H9 (cell line): ENCODE measurements around the gene FASTKD1. TPM values are rescaled to one million over a fixed set of nuclear protein-coding genes. Genes with fewer than 3 reads are reported as not detected.
A peak's percentile ranks its signal among the peaks of the same experiment; 100 is the strongest.

ENCODE experiments used
- DNase-seq: peaks from one replicate; pipeline ENCODE4 v3.0.0-alpha.2; 2017
- H2AFZ ChIP-seq: one replicate; pipeline ENCODE4 v1.6.1; 2013; ENCODE audit warnings: mild to moderate bottlenecking, low read length, control low read depth, moderate library complexity
- H2AK5ac ChIP-seq: 2 replicates; pipeline ENCODE4 v1.6.1; 2013; ENCODE audit warnings: low read length, control low read depth, mixed read lengths; ENCODE audit not compliant: insufficient read length
- H2BK120ac ChIP-seq: one replicate; pipeline ENCODE4 v1.6.1; 2013; ENCODE audit warnings: low read depth, mild to moderate bottlenecking, low read length, control low read depth, inconsistent platforms; ENCODE audit not compliant: poor library complexity, severe bottlenecking
- H2BK12ac ChIP-seq: 2 replicates; pipeline ENCODE4 v1.6.1; 2013; ENCODE audit warnings: low read length, control low read depth, mixed read lengths, low read depth; ENCODE audit not compliant: insufficient read length
- H2BK15ac ChIP-seq: 2 replicates; pipeline ENCODE4 v1.6.1; 2013; ENCODE audit warnings: low read depth, low read length, control low read depth
- H2BK20ac ChIP-seq: one replicate; pipeline ENCODE4 v1.6.1; 2013; ENCODE audit warnings: low read depth, mild to moderate bottlenecking, low read length, control low read depth, inconsistent platforms; ENCODE audit not compliant: poor library complexity, severe bottlenecking
- H2BK5ac ChIP-seq: 2 replicates; pipeline ENCODE4 v1.6.1; 2013; ENCODE audit warnings: low read length, control low read depth, mixed read lengths; ENCODE audit not compliant: insufficient read length
- H3K14ac ChIP-seq: 2 replicates; pipeline ENCODE4 v1.6.1; 2013; ENCODE audit warnings: low read length, control low read depth; ENCODE audit not compliant: insufficient read depth
- H3K18ac ChIP-seq: 2 replicates; pipeline ENCODE4 v1.6.1; 2013; ENCODE audit warnings: low read depth, mild to moderate bottlenecking, mixed read lengths, low read length, control low read depth; ENCODE audit not compliant: insufficient read length
- H3K23ac ChIP-seq: 2 replicates; pipeline ENCODE4 v1.6.1; 2013; ENCODE audit warnings: low read length, control low read depth, mixed read lengths, low read depth; ENCODE audit not compliant: insufficient read length
- H3K23me2 ChIP-seq: 2 replicates; pipeline ENCODE4 v1.6.1; 2013; ENCODE audit warnings: low read depth, mild to moderate bottlenecking, mixed read lengths, low read length, control low read depth; ENCODE audit not compliant: insufficient read length, poor library complexity, severe bottlenecking
- H3K27ac ChIP-seq: 2 replicates; pipeline ENCODE4 v1.5.1; 2013; ENCODE audit warnings: low read length, control low read depth, mixed read lengths, low read depth; ENCODE audit not compliant: insufficient read length
- H3K27me3 ChIP-seq: 2 replicates; pipeline ENCODE4 v1.6.1; 2013; ENCODE audit warnings: low read length, control low read depth, inconsistent platforms; ENCODE audit not compliant: insufficient read depth
- H3K4ac ChIP-seq: 2 replicates; pipeline ENCODE4 v1.6.1; 2013; ENCODE audit warnings: low read depth, mild to moderate bottlenecking, control low read depth, inconsistent platforms, low read length, moderate library complexity
- H3K4me1 ChIP-seq: 2 replicates; pipeline ENCODE4 v1.6.1; 2013; ENCODE audit warnings: low read length, control low read depth, inconsistent platforms; ENCODE audit not compliant: insufficient read depth
- H3K4me2 ChIP-seq: 2 replicates; pipeline ENCODE4 v1.6.1; 2013; ENCODE audit warnings: low read length, control low read depth, mixed read lengths; ENCODE audit not compliant: insufficient read length, insufficient read depth
- H3K56ac ChIP-seq: 2 replicates; pipeline ENCODE4 v1.6.1; 2013; ENCODE audit warnings: low read depth, mild to moderate bottlenecking, mixed read lengths, low read length, control low read depth; ENCODE audit not compliant: insufficient read length
- H3K79me1 ChIP-seq: 2 replicates; pipeline ENCODE4 v1.6.1; 2013; ENCODE audit warnings: low read depth, mild to moderate bottlenecking, moderate library complexity, low read length, control low read depth, inconsistent platforms; ENCODE audit not compliant: insufficient read depth, poor library complexity, severe bottlenecking
- H3K79me2 ChIP-seq: 2 replicates; pipeline ENCODE4 v1.6.1; 2013; ENCODE audit warnings: low read length, control low read depth, inconsistent platforms; ENCODE audit not compliant: insufficient read depth
- H3K9ac ChIP-seq: 2 replicates; pipeline ENCODE4 v1.6.1; 2013; ENCODE audit warnings: low read length, control low read depth, mixed read lengths; ENCODE audit not compliant: insufficient read length; ENCODE audit errors: extremely low read depth
- H3K9me3 ChIP-seq: one replicate; pipeline ENCODE4 v1.6.1; 2013; ENCODE audit warnings: low read depth, low read length, inconsistent platforms; ENCODE audit not compliant: control insufficient read depth
- H3T11ph ChIP-seq: one replicate; pipeline ENCODE4 v1.6.1; 2013; ENCODE audit warnings: mild to moderate bottlenecking, low read length, control low read depth, inconsistent platforms
- H4K20me1 ChIP-seq: one replicate; pipeline ENCODE4 v1.6.1; 2013; ENCODE audit not compliant: control insufficient read depth, insufficient read length, insufficient read depth
- H4K5ac ChIP-seq: 2 replicates; pipeline ENCODE4 v1.6.1; 2013; ENCODE audit warnings: low read depth, mild to moderate bottlenecking, mixed read lengths, low read length, control low read depth; ENCODE audit not compliant: insufficient read length
- H4K8ac ChIP-seq: replicated peaks from 2 replicates; pipeline ENCODE4 v1.6.1; 2013; ENCODE audit warnings: low read length, control low read depth, mixed read lengths, low read depth; ENCODE audit not compliant: insufficient read length
- H4K91ac ChIP-seq: 2 replicates; pipeline ENCODE4 v1.6.1; 2013; ENCODE audit warnings: low read depth, mild to moderate bottlenecking, moderate library complexity, mixed read lengths, low read length, control low read depth; ENCODE audit not compliant: insufficient read length
- H3K27ac Mint-ChIP-seq, 3 experiments: 2 replicates in 2 of 3; 3 replicates in 1 of 3; pipeline ENCODE4 v1.8.0; 2020 to 2021; ENCODE audit warnings: mixed read lengths in 3 of 3, mild to moderate bottlenecking in 1 of 3, moderate library complexity in 1 of 3
- H3K27me3 Mint-ChIP-seq: 2 replicates; pipeline ENCODE4 v1.8.0; 2021; ENCODE audit warnings: low read depth, mild to moderate bottlenecking, moderate library complexity, mixed read lengths
- H3K36me3 Mint-ChIP-seq, 3 experiments: 2 replicates in 2 of 3; 3 replicates in 1 of 3; pipeline ENCODE4 v1.8.0; 2020 to 2021; ENCODE audit warnings: low read depth in 3 of 3, mixed read lengths in 3 of 3; ENCODE audit not compliant: insufficient read depth in 1 of 3
- H3K4me1 Mint-ChIP-seq, 2 experiments: 2 replicates each; pipeline ENCODE4 v1.8.0; 2020; ENCODE audit warnings: mixed read lengths in 2 of 2
- H3K4me3 Mint-ChIP-seq, 2 experiments: 2 replicates in 1 of 2; 3 replicates in 1 of 2; pipeline ENCODE4 v1.8.0; 2020 to 2021; ENCODE audit warnings: mild to moderate bottlenecking in 2 of 2, mixed read lengths in 2 of 2, moderate library complexity in 1 of 2
- H3K9me3 Mint-ChIP-seq, 2 experiments: 2 replicates in 1 of 2; 3 replicates in 1 of 2; pipeline ENCODE4 v1.8.0; 2020; ENCODE audit warnings: mild to moderate bottlenecking in 2 of 2, mixed read lengths in 2 of 2, moderate library complexity in 1 of 2
- WGBS: extraction: QIAGEN DNeasy Blood & Tissue Kit; methylation state at CpG from one replicate; pipeline ENCODE4 v1.1.7; 2013; ENCODE audit warnings: missing lambda C conversion rate, low lambda C conversion rate, mixed read lengths; ENCODE audit not compliant: insufficient read length; ENCODE audit errors: extremely low coverage; 5-methylcytosine and 5-hydroxymethylcytosine counted together
- total RNA-seq: library from RNA; stranded (reverse); gene quantifications from 2 replicates; pipeline ENCODE4 v1.2.1, GENCODE V29; 2021
- TF ChIP-seq, protein P1 (sequence below): fragments of 200-600 bp; sonication (generic); conservative IDR thresholded peaks from 3 replicates; pipeline ENCODE4 v1.8.0; 2021; ENCODE audit warnings: antibody characterized with exemption, mild to moderate bottlenecking

Gene FASTKD1
- total RNA-seq, 1 experiment from 2014 or later, result 47.6 TPM

DNA sequence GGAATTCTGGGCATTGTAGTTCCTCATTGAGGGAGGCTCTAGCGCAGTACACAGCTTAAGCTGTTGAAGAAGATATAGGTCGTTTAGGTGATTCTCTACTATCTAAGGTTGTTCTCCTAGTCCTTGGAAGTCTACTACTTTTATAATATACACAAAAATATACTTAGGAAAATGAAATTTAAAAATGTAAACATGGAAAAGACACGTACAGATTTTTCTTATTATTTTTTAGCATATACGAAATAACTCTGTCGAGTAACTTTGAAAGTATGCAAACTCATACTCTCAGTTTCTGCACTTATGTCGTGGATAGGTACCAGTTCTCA is 272 bp upstream of the FASTKD1 start:
- Histone ChIP-seq H3K14ac (no peak overlapping the region), H3K18ac (no peak overlapping the region), H3K9ac (no peak overlapping the region), H2AK5ac (no peak overlapping the region), H3K79me2 (peaks cover 2% of the 10 kb centered on the region; the same call in 1 of the 2 replicates), H3K23me2 (no peaks in the 10 kb centered on the region), H2BK15ac (no peak overlapping the region), H3K4me1 (no peaks in the 10 kb centered on the region), H2BK20ac (no peak overlapping the region), H3K56ac (no peak overlapping the region), H3K27ac (no peak overlapping the region), H2AFZ (no peak overlapping the region), H2BK5ac (no peak overlapping the region), H3K4me2 (peak overlapping the region; percentile 65), H4K91ac (no peak overlapping the region), H3K4ac (no peak overlapping the region), H4K5ac (no peak overlapping the region), H3K79me1 (no peaks in the 10 kb centered on the region), H2BK120ac (no peak overlapping the region), H3K9me3 (no peaks in the 10 kb centered on the region), H3T11ph (no peak overlapping the region), H2BK12ac (no peak overlapping the region), H3K27me3 (no peaks in the 10 kb centered on the region), H3K23ac (no peak overlapping the region), H4K8ac (no peak overlapping the region), H4K20me1 (no peaks in the 10 kb centered on the region)
- WGBS, result no CpG with 5 or more reads among the region's 6 CpGs
- peaks cover 6 to 8% of the 10 kb centered on the region in 2 experiments for H3K4me1 Mint-ChIP-seq
- TF ChIP-seq, protein P1, sequence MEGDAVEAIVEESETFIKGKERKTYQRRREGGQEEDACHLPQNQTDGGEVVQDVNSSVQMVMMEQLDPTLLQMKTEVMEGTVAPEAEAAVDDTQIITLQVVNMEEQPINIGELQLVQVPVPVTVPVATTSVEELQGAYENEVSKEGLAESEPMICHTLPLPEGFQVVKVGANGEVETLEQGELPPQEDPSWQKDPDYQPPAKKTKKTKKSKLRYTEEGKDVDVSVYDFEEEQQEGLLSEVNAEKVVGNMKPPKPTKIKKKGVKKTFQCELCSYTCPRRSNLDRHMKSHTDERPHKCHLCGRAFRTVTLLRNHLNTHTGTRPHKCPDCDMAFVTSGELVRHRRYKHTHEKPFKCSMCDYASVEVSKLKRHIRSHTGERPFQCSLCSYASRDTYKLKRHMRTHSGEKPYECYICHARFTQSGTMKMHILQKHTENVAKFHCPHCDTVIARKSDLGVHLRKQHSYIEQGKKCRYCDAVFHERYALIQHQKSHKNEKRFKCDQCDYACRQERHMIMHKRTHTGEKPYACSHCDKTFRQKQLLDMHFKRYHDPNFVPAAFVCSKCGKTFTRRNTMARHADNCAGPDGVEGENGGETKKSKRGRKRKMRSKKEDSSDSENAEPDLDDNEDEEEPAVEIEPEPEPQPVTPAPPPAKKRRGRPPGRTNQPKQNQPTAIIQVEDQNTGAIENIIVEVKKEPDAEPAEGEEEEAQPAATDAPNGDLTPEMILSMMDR, result no peak
- peaks cover 28% of the 10 kb centered on the region for H3K27me3 Mint-ChIP-seq
- DNase-seq, result no peak
- peaks cover 5 to 14% of the 10 kb centered on the region in 2 experiments for H3K9me3 Mint-ChIP-seq
- H3K36me3 Mint-ChIP-seq, result peaks cover 3 to 12% (median 6%) of the 10 kb centered on the region in 3 experiments; a peak in 5 of 7 replicates
- peak overlapping the region; percentile 98 to 99 for H3K4me3 Mint-ChIP-seq
- peak overlapping the region in 1 of 3 experiments; percentile 99; a peak in 1 of 7 replicates for H3K27ac Mint-ChIP-seq
